HepG2 (cell line): ENCODE measurements around the gene ATOH8. TPM values are rescaled to one million over a fixed set of nuclear protein-coding genes. Genes with fewer than 3 reads are reported as not detected.

Experiments used
- BCL6 ChIP-seq: IDR thresholded peaks from 2 replicates; pipeline ENCODE4 v1.6.1; 2016; ENCODE audit warnings: missing genetic modification reagents, missing compliant biosample characterization
- CREB1 ChIP-seq, 2 experiments: fragments of 450-650 bp in 1 of 2; IDR thresholded peaks; 2 replicates each; pipeline ENCODE4 v1.6.1; 2016 to 2017; ENCODE audit warnings: control low read depth in 1 of 2, mild to moderate bottlenecking in 1 of 2, missing compliant biosample characterization in 1 of 2, missing genetic modification characterization in 1 of 2
- FOXK2 ChIP-seq: fragments of 450-650 bp; IDR thresholded peaks from 2 replicates; pipeline ENCODE4 v1.6.1; 2016
- MEIS1 ChIP-seq: sonication (generic); formaldehyde crosslinking; IDR thresholded peaks from 2 replicates; pipeline ENCODE4 v1.9.0; 2021; ENCODE audit warnings: mild to moderate bottlenecking, missing genetic modification reagents, moderate library complexity, borderline replicate concordance
- ONECUT2 ChIP-seq: sonication (generic); formaldehyde crosslinking; IDR thresholded peaks from 2 replicates; pipeline ENCODE4 v1.4.0; 2020; ENCODE audit warnings: missing genetic modification reagents
- PPARG ChIP-seq: conservative IDR thresholded peaks from 2 replicates; pipeline ENCODE4 v1.6.1; 2016; ENCODE audit warnings: missing biosample characterization, missing genetic modification reagents
- PRMT3 ChIP-seq: sonication (generic); formaldehyde crosslinking; IDR thresholded peaks from 2 replicates; pipeline ENCODE4 v1.8.1; 2022; ENCODE audit warnings: low read depth, mild to moderate bottlenecking, moderate library complexity, missing genetic modification reagents, borderline replicate concordance
- SMC3 ChIP-seq: IDR thresholded peaks from 2 replicates; pipeline ENCODE4 v1.6.1; 2011; ENCODE audit warnings: low read length, improper control_type of control experiment
- XRCC5 ChIP-seq: fragments of 200-400 bp; formaldehyde crosslinking; optimal IDR thresholded peaks from 2 replicates; pipeline ENCODE3; 2017; ENCODE audit warnings: mild to moderate bottlenecking, low read length
- ZNF230 ChIP-seq: sonication (generic); formaldehyde crosslinking; IDR thresholded peaks from 2 replicates; pipeline ENCODE4 v1.4.0; 2020; ENCODE audit warnings: mild to moderate bottlenecking, missing genetic modification reagents
- polyA plus RNA-seq, 8 experiments: library from polyadenylated mRNA; depleted of rRNA in 3 of 8; stranded (reverse) in 7 of 8; unstranded in 1 of 8; fragments of >200 nt; fragmentation: Illumina TruSeq in 4 of 8; extraction: Trizol in 4 of 8; gene quantifications; 2 replicates each; pipeline versions ENCODE4 v1.2.1 to v1.2.3, GENCODE V29; 2011 to 2016; ENCODE audit warnings: low read depth in 4 of 8, missing spikeins in 1 of 8, mixed read lengths in 1 of 8; ENCODE audit not compliant: insufficient read depth in 1 of 8
- total RNA-seq, 5 experiments: library from RNA; depleted of rRNA; stranded (reverse); fragments of >200 nt; fragmentation: Illumina TruSeq; extraction: Trizol; gene quantifications; 2 replicates each; pipeline ENCODE4 v1.2.3, GENCODE V29; 2016; ENCODE audit warnings: low read depth in 1 of 5
- TF ChIP-seq, protein P1 (sequence below): sonication (generic); formaldehyde crosslinking; IDR thresholded peaks from 2 replicates; pipeline ENCODE4 v1.4.0; 2020; ENCODE audit warnings: low read depth, missing genetic modification reagents
- TF ChIP-seq, protein P2 (sequence below): sonication (generic); formaldehyde crosslinking; IDR thresholded peaks from 2 replicates; pipeline ENCODE4 v1.9.0; 2021; ENCODE audit warnings: mild to moderate bottlenecking, missing genetic modification reagents
- TF ChIP-seq, protein P3 (sequence below), 2 experiments: sonication (generic) in 1 of 2; formaldehyde crosslinking in 1 of 2; IDR thresholded peaks; 2 replicates each; pipeline versions ENCODE4 v1.4.0 to v1.6.1; 2018 to 2020; ENCODE audit warnings: missing genetic modification reagents in 2 of 2, borderline replicate concordance in 1 of 2, low read depth in 1 of 2, mild to moderate bottlenecking in 1 of 2, missing biosample characterization in 1 of 2
- TF ChIP-seq, protein P4 (sequence below): IDR thresholded peaks from 2 replicates; pipeline ENCODE4 v1.6.1; 2016; ENCODE audit warnings: control low read depth

Gene ATOH8
- total and polyA plus RNA-seq, 2 of the 13 experiments (the other 11 are each of a cell fraction or from before 2014, with no cell fraction given), result 0.13 to 0.61 TPM

DNA sequence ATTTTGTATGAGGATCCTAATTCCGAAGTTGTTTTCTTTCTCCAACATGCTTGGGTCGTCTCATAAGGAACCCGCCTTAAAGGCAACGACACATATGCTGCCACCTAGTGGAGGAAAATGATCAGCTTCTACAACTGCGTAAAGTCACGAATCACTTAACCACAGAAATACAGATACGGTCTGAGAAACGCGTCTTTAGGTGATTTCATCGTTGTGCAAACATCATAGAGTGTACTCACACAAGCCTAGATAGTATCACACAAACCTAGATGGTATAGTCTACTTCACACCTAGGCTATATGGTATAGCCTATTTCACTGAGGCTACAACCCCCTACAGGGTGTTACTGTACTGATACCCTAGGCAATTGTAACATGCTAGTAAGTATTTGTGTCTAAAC, 46.5 kb upstream of the ATOH8 start (continued):
- TF ChIP-seq ONECUT2 (CRISPR knock-in tag), result no peak
- TF ChIP-seq PPARG (CRISPR knock-in tag), result no peak
- TF ChIP-seq ZNF230 (CRISPR knock-in tag), result no peak
- TF ChIP-seq, protein P1, sequence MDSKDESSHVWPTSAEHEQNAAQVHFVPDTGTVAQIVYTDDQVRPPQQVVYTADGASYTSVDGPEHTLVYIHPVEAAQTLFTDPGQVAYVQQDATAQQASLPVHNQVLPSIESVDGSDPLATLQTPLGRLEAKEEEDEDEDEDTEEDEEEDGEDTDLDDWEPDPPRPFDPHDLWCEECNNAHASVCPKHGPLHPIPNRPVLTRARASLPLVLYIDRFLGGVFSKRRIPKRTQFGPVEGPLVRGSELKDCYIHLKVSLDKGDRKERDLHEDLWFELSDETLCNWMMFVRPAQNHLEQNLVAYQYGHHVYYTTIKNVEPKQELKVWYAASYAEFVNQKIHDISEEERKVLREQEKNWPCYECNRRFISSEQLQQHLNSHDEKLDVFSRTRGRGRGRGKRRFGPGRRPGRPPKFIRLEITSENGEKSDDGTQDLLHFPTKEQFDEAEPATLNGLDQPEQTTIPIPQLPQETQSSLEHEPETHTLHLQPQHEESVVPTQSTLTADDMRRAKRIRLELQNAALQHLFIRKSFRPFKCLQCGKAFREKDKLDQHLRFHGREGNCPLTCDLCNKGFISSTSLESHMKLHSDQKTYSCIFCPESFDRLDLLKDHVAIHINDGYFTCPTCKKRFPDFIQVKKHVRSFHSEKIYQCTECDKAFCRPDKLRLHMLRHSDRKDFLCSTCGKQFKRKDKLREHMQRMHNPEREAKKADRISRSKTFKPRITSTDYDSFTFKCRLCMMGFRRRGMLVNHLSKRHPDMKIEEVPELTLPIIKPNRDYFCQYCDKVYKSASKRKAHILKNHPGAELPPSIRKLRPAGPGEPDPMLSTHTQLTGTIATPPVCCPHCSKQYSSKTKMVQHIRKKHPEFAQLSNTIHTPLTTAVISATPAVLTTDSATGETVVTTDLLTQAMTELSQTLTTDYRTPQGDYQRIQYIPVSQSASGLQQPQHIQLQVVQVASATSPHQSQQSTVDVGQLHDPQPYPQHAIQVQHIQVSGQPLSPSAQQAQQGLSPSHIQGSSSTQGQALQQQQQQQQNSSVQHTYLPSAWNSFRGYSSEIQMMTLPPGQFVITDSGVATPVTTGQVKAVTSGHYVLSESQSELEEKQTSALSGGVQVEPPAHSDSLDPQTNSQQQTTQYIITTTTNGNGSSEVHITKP (CRISPR knock-in tag), result peak; percentile 74; the same call in 1 of the 2 replicates
- peak; percentile 34 for TF ChIP-seq XRCC5
- TF ChIP-seq, protein P2, sequence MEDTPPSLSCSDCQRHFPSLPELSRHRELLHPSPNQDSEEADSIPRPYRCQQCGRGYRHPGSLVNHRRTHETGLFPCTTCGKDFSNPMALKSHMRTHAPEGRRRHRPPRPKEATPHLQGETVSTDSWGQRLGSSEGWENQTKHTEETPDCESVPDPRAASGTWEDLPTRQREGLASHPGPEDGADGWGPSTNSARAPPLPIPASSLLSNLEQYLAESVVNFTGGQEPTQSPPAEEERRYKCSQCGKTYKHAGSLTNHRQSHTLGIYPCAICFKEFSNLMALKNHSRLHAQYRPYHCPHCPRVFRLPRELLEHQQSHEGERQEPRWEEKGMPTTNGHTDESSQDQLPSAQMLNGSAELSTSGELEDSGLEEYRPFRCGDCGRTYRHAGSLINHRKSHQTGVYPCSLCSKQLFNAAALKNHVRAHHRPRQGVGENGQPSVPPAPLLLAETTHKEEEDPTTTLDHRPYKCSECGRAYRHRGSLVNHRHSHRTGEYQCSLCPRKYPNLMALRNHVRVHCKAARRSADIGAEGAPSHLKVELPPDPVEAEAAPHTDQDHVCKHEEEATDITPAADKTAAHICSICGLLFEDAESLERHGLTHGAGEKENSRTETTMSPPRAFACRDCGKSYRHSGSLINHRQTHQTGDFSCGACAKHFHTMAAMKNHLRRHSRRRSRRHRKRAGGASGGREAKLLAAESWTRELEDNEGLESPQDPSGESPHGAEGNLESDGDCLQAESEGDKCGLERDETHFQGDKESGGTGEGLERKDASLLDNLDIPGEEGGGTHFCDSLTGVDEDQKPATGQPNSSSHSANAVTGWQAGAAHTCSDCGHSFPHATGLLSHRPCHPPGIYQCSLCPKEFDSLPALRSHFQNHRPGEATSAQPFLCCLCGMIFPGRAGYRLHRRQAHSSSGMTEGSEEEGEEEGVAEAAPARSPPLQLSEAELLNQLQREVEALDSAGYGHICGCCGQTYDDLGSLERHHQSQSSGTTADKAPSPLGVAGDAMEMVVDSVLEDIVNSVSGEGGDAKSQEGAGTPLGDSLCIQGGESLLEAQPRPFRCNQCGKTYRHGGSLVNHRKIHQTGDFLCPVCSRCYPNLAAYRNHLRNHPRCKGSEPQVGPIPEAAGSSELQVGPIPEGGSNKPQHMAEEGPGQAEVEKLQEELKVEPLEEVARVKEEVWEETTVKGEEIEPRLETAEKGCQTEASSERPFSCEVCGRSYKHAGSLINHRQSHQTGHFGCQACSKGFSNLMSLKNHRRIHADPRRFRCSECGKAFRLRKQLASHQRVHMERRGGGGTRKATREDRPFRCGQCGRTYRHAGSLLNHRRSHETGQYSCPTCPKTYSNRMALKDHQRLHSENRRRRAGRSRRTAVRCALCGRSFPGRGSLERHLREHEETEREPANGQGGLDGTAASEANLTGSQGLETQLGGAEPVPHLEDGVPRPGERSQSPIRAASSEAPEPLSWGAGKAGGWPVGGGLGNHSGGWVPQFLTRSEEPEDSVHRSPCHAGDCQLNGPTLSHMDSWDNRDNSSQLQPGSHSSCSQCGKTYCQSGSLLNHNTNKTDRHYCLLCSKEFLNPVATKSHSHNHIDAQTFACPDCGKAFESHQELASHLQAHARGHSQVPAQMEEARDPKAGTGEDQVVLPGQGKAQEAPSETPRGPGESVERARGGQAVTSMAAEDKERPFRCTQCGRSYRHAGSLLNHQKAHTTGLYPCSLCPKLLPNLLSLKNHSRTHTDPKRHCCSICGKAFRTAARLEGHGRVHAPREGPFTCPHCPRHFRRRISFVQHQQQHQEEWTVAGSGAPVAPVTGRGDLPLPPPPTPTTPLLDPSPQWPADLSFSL (CRISPR knock-in tag), result no peak
- TF ChIP-seq SMC3, result peak; percentile 84
- 0 out of 2 replicates have a peak, but pooled peaks have one; percentile 34 for TF ChIP-seq BCL6 (CRISPR knock-in tag)
- TF ChIP-seq, protein P3, sequence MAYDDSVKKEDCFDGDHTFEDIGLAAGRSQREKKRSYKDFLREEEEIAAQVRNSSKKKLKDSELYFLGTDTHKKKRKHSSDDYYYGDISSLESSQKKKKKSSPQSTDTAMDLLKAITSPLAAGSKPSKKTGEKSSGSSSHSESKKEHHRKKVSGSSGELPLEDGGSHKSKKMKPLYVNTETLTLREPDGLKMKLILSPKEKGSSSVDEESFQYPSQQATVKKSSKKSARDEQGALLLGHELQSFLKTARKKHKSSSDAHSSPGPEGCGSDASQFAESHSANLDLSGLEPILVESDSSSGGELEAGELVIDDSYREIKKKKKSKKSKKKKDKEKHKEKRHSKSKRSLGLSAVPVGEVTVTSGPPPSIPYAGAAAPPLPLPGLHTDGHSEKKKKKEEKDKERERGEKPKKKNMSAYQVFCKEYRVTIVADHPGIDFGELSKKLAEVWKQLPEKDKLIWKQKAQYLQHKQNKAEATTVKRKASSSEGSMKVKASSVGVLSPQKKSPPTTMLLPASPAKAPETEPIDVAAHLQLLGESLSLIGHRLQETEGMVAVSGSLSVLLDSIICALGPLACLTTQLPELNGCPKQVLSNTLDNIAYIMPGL (CRISPR knock-in tag; IDR thresholded peaks at IDR 0.05; ENCODE audit: borderline replicate concordance in 1 of 2, low read depth in 1 of 2), result peak in 1 of 2 experiments; percentile 28; a peak in 1 of 4 replicates
- TF ChIP-seq FOXK2, result no peak
- no peak for TF ChIP-seq CREB1 (IDR thresholded peaks at IDR 0.05)
- TF ChIP-seq CREB1 (CRISPR knock-in tag; IDR thresholded peaks at IDR 0.05), result no peak
- TF ChIP-seq, protein P4, sequence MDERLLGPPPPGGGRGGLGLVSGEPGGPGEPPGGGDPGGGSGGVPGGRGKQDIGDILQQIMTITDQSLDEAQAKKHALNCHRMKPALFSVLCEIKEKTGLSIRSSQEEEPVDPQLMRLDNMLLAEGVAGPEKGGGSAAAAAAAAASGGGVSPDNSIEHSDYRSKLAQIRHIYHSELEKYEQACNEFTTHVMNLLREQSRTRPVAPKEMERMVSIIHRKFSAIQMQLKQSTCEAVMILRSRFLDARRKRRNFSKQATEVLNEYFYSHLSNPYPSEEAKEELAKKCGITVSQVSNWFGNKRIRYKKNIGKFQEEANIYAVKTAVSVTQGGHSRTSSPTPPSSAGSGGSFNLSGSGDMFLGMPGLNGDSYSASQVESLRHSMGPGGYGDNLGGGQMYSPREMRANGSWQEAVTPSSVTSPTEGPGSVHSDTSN (CRISPR knock-in tag), result no peak
- no peak for TF ChIP-seq MEIS1 (CRISPR knock-in tag)
- no peak for TF ChIP-seq PRMT3 (CRISPR knock-in tag)
